ENCODE data around the gene SPINK13.
"Not testable (repeated sequence)": the region's sequence is repeated elsewhere in the genome, so short reads cannot be mapped to it uniquely, and the experiment has no call there.

Gene SPINK13

GRCh38 chr5:148312153-148312552, 43.6 kb downstream of the SPINK13 start, which contains the start of gene SPINK7:
Gene SPINK7, plus strand, starts transcription at chr5:148312423. Its CDS starts 61 bp downstream, at chr5:148312484.
- no peak for DNase-seq (ENCODE audit: low spot score)

DNA sequence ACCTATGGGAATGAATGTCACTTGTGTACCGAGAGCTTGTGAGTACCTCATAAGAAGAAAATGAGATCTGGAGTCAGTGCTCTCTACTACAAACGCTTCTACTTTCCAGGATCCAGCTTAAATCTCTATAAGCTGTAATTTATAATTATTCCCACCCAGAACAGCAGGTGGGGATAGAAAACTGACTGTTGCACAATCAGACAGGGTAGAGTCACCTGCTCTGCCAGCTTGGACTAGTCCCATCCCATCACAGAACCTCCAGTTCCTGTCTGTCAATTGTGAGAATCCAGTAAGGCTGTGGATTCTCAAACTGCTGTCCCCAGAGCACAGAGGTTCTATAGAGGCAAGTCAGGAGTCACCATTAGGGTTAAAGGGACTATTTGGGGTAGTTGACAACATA, 45.6 kb downstream of the SPINK13 start:
- DNase-seq (ENCODE audit: low spot score): no peak

DNA sequence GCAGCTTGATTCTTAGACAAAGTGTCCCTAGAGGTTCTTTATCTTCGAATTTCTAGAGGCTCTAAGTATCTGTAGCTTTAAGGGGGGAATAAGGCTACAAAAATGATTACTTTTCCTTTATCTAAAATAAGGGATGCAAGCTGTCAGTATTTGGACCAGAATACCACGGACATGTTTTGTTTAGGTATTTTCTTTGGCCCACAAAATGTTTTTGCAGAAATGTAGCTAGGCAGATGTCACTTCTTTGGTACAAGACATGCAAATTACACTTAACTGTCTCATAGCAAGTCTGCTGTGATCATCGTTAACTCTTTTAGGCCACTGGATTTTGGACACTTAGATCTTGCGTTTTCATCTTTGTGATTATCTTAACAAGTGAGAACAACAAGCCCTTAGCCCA, 46.1 kb downstream of the SPINK13 start:
- no peak for DNase-seq (ENCODE audit: low spot score)

DNA sequence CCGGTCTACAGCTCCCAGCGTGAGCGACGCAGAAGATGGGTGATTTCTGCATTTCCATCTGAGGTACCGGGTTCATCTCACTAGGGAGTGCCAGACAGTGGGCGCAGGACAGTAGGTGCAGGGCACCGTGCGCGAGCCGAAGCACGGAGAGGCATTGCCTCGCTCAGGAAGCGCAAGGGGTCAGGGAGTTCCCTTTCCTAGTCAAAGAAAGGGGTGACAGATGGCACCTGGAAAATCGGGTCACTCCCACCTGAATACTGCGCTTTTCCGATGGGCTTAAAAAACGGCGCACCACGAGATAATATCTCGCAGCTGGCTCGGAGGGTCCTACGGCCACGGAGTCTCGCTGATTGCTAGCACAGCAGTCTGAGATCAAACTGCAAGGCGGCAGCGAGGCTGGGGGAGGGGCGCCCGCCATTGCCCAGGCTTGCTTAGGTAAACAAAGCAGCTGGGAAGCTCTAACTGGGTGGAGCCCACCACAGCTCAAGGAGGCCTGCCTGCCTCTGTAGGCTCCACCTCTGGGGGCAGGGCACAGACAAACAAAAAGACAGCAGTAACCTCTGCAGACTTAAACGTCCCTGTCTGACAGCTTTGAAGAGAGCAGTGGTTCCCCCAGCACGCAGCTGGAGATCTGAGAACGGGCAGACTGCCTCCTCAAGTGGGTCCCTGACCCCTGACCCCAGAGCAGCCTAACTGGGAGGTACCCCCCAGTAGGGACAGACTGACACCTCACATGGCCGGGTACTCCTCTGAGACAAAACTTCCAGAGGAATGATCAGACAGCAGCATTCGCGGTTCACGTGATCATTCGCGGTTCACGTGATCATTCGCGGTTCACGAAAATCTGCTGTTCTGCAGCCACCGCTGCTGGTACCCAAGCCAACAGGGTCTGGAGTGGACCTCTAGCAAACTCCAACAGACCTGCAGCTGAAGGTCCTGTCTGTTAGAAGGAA, 51.7 kb downstream of the SPINK13 start:
- not testable (repeated sequence) for DNase-seq (ENCODE audit: low spot score)

GRCh38 chr5:148333262-148333849, 64.8 kb downstream of the SPINK13 start:
- no peak for DNase-seq (ENCODE audit: low spot score)

GRCh38 chr5:148335259-148335658, 66.7 kb downstream of the SPINK13 start, which contains the start of gene SPINK9:
Gene SPINK9, plus strand, starts transcription at chr5:148335559. Its CDS starts 55 bp downstream, at chr5:148335614.
- no peak for DNase-seq (ENCODE audit: low spot score)
